Measurements from ENCODE around the gene KATNAL1. TPM values are rescaled to one million over a fixed set of nuclear protein-coding genes. Genes with fewer than 3 reads are reported as not detected.

Gene KATNAL1
- polyA plus RNA-seq, 1 of the 3 experiments (the other 2 are of a cell fraction) = 5.1 TPM

GRCh38 chr13:30339738-30340330, 32.5 kb upstream of the KATNAL1 start:
- Histone ChIP-seq H3K27ac (ENCODE audit: low read depth in 2 of 2, low read length in 1 of 2) (peak overlapping the region; percentile 71 to 88), H3K4me1 (ENCODE audit: control insufficient read depth in 1 of 2, insufficient read depth in 2 of 2, low read depth in 1 of 2, low read length in 1 of 2) (peaks cover 33 to 37% of the 10 kb centered on the region in 2 experiments), H3K27me3 (ENCODE audit: insufficient read depth) (no peaks in the 10 kb centered on the region), H3K9ac (no peak overlapping the region; the same call in 1 of the 2 replicates), H3K4me3 (ENCODE audit: low read depth in 2 of 2, low read length in 1 of 2) (no peak overlapping the region), H3K4me2 (peak overlapping the region; percentile 49), H3F3A (replicated peaks; ENCODE audit: insufficient read depth) (peaks cover 27% of the 10 kb centered on the region), H3K9me3 (no peaks in the 10 kb centered on the region), H4K20me1 (ENCODE audit: insufficient read depth) (no peaks in the 10 kb centered on the region), H3K36me3 (replicated peaks in 1 of 2; ENCODE audit: control insufficient read depth in 1 of 2, insufficient read depth in 2 of 2, low read length in 1 of 2) (no peaks in the 10 kb centered on the region), H2AFZ (ENCODE audit: low read depth) (no peak overlapping the region), H3K9me2 (no peaks in the 10 kb centered on the region), H3K79me2 (ENCODE audit: insufficient read depth) (no peaks in the 10 kb centered on the region)
- no peak for DNase-seq
- 0 out of 2 replicates have a peak, but pooled peaks have one; percentile 21 for TF ChIP-seq RXRA (IDR thresholded peaks at IDR 0.05; ENCODE audit: borderline replicate concordance, low read depth)
- TF ChIP-seq FOSL2 (IDR thresholded peaks at IDR 0.05; ENCODE audit: borderline replicate concordance, low read depth) = no peak
- WGBS (ENCODE audit: low lambda C conversion rate) = 87% methylated on average over 12 of the region's 12 CpGs
- CTCF ChIA-PET = interaction anchor here (0.6 to 1.1 kb wide), 2 partner anchors 20 to 207 kb away, joined by 3 to 6 read pairs; no protein-coding TSS in a partner anchor
- POLR2A ChIA-PET = interaction anchor here (2.5 kb wide), 1 partner anchor 32 kb away, joined by 10 read pairs; the partner anchor contains the start of gene KATNAL1

DNA sequence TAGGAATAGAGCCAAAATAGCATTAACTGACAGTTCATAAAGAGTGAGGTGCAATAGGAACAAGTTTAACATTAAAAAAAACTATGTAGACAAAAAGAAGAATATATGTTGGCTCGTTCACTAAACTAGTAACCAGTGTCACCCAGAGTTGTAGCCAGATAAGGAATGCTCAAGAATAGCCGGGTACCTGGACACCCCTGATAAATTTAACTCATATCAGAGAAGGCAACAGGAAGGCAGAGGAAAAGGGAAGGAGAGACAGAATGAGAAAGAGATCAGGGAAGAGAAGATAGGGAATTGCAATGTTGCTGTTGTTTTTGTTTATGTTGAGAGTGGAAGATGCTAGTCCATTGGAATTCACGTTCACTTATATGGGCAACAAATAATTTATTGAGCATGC, 31.6 kb upstream of the KATNAL1 start:
- WGBS (ENCODE audit: low lambda C conversion rate) = 85% methylated on average over 3 of the region's 3 CpGs
- no peak overlapping the region for H2AFZ ChIP-seq (ENCODE audit: low read depth)
- no peaks in the 10 kb centered on the region for H3K27me3 ChIP-seq (ENCODE audit: insufficient read depth)
- H3K36me3 ChIP-seq (replicated peaks in 1 of 2; ENCODE audit: control insufficient read depth in 1 of 2, insufficient read depth in 2 of 2, low read length in 1 of 2) = no peaks in the 10 kb centered on the region
- H3K27ac ChIP-seq (ENCODE audit: low read depth in 2 of 2, low read length in 1 of 2) = peak overlapping the region; percentile 28 to 63; a peak in 2 of 4 replicates
- DNase-seq = no peak
- no peaks in the 10 kb centered on the region for H3K79me2 ChIP-seq (ENCODE audit: insufficient read depth)
- ChIA-PET POLR2A (no interaction called here), CTCF (interaction anchor here (0.6 kb wide), 1 partner anchor 29 kb away, joined by 3 read pairs; no protein-coding TSS in a partner anchor)
- no peak overlapping the region for H3K9ac ChIP-seq
- no peak overlapping the region for H3K4me3 ChIP-seq (ENCODE audit: low read depth in 2 of 2, low read length in 1 of 2)
- TF ChIP-seq, protein P1, sequence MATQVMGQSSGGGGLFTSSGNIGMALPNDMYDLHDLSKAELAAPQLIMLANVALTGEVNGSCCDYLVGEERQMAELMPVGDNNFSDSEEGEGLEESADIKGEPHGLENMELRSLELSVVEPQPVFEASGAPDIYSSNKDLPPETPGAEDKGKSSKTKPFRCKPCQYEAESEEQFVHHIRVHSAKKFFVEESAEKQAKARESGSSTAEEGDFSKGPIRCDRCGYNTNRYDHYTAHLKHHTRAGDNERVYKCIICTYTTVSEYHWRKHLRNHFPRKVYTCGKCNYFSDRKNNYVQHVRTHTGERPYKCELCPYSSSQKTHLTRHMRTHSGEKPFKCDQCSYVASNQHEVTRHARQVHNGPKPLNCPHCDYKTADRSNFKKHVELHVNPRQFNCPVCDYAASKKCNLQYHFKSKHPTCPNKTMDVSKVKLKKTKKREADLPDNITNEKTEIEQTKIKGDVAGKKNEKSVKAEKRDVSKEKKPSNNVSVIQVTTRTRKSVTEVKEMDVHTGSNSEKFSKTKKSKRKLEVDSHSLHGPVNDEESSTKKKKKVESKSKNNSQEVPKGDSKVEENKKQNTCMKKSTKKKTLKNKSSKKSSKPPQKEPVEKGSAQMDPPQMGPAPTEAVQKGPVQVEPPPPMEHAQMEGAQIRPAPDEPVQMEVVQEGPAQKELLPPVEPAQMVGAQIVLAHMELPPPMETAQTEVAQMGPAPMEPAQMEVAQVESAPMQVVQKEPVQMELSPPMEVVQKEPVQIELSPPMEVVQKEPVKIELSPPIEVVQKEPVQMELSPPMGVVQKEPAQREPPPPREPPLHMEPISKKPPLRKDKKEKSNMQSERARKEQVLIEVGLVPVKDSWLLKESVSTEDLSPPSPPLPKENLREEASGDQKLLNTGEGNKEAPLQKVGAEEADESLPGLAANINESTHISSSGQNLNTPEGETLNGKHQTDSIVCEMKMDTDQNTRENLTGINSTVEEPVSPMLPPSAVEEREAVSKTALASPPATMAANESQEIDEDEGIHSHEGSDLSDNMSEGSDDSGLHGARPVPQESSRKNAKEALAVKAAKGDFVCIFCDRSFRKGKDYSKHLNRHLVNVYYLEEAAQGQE (IDR thresholded peaks at IDR 0.05; ENCODE audit: low read depth, low read length) = no peak
- TF ChIP-seq MEF2A (IDR thresholded peaks at IDR 0.05; ENCODE audit: borderline replicate concordance, low read depth) (no peak), ZBTB33 (IDR thresholded peaks at IDR 0.05; ENCODE audit: borderline replicate concordance, low read depth) (no peak), JUND (IDR thresholded peaks at IDR 0.05) (no peak), NRF1 (IDR thresholded peaks at IDR 0.05; ENCODE audit: low read depth, low read length) (no peak), CHD2 (IDR thresholded peaks at IDR 0.05; ENCODE audit: low read length, partially characterized antibody) (no peak), YY1 (IDR thresholded peaks at IDR 0.05; ENCODE audit: low read depth) (no peak), SIN3A (IDR thresholded peaks at IDR 0.05; ENCODE audit: borderline replicate concordance, low read depth, low read length) (no peak), EP300 (IDR thresholded peaks at IDR 0.05; ENCODE audit: borderline replicate concordance in 1 of 2, low read depth in 1 of 2, low read length in 1 of 2) (no peak), FOSL2 (IDR thresholded peaks at IDR 0.05; ENCODE audit: borderline replicate concordance, low read depth) (no peak), TAF1 (IDR thresholded peaks at IDR 0.05; ENCODE audit: borderline replicate concordance, low read depth, low read length) (no peak), ELF1 (IDR thresholded peaks at IDR 0.05) (no peak), RCOR1 (IDR thresholded peaks at IDR 0.05; ENCODE audit: low read length) (no peak), GATA2 (CRISPR knock-in tag; IDR thresholded peaks at IDR 0.05) (no peak), SMC3 (IDR thresholded peaks at IDR 0.05; ENCODE audit: low read depth, low read length) (no peak), MXI1 (IDR thresholded peaks at IDR 0.05; ENCODE audit: low read depth, low read length) (no peak), FOXJ3 (CRISPR knock-in tag; IDR thresholded peaks at IDR 0.05) (no peak), NFIC (IDR thresholded peaks at IDR 0.05; ENCODE audit: borderline replicate concordance) (no peak), USF2 (IDR thresholded peaks at IDR 0.05; ENCODE audit: borderline replicate concordance, low read depth, low read length) (no peak)
- TF ChIP-seq, protein P2, sequence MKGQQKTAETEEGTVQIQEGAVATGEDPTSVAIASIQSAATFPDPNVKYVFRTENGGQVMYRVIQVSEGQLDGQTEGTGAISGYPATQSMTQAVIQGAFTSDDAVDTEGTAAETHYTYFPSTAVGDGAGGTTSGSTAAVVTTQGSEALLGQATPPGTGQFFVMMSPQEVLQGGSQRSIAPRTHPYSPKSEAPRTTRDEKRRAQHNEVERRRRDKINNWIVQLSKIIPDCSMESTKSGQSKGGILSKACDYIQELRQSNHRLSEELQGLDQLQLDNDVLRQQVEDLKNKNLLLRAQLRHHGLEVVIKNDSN (IDR thresholded peaks at IDR 0.05; ENCODE audit: borderline replicate concordance, low read depth) = no peak
- no peaks in the 10 kb centered on the region for H4K20me1 ChIP-seq (ENCODE audit: insufficient read depth)
- peak overlapping the region; percentile 49; the same call in 1 of the 2 replicates for H3K4me2 ChIP-seq
- no peaks in the 10 kb centered on the region for H3K9me2 ChIP-seq
- H3K4me1 ChIP-seq (ENCODE audit: control insufficient read depth in 1 of 2, insufficient read depth in 2 of 2, low read depth in 1 of 2, low read length in 1 of 2) = peaks cover 35 to 37% of the 10 kb centered on the region in 2 experiments
- peaks cover 27% of the 10 kb centered on the region for H3F3A ChIP-seq (replicated peaks; ENCODE audit: insufficient read depth)
- no peaks in the 10 kb centered on the region for H3K9me3 ChIP-seq
